Measurements from ENCODE around the gene CORO2B. TPM values are rescaled to one million over a fixed set of nuclear protein-coding genes. Genes with fewer than 3 reads are reported as not detected.

CORO2B gene
- total RNA-seq, 4 donors from 2014 or later, result 0.70 to 9.1 (median 1.7) TPM

- peak in 2 of 3 donors; percentile 63 to 77 for DNase-seq
- Histone ChIP-seq H3K4me3 (no peak overlapping the region), H3K27me3 (no peaks in the 10 kb centered on the region), H3K27ac (peak overlapping the region in 3 of 4 donors; percentile 32 to 57 (median 56)), H3K9me3 (no peaks in the 10 kb centered on the region), H3K4me1 (no peaks in the 10 kb centered on the region), H3K36me3 (no peaks in the 10 kb centered on the region)
- TF ChIP-seq POLR2A (IDR thresholded peaks at IDR 0.05) (no peak), CTCF (IDR thresholded peaks at IDR 0.05) (no peak)
Measured at GRCh38 chr15:68620721-68621527, 42.1 kb downstream of the CORO2B start.

GRCh38 chr15:68621535-68621934 lies 42.7 kb downstream of the CORO2B start:
- TF ChIP-seq POLR2A (IDR thresholded peaks at IDR 0.05) (no peak), CTCF (IDR thresholded peaks at IDR 0.05) (no peak)
- no peaks in the 10 kb centered on the region for H3K27me3 ChIP-seq
- H3K36me3 ChIP-seq, result no peaks in the 10 kb centered on the region
- no peak for DNase-seq
- H3K4me3 ChIP-seq, result no peak overlapping the region
- H3K4me1 ChIP-seq, result no peaks in the 10 kb centered on the region
- H3K27ac ChIP-seq, result peak overlapping the region in 2 of 4 donors; percentile 56 to 57
- H3K9me3 ChIP-seq, result no peaks in the 10 kb centered on the region

GRCh38 chr15:68623301-68623892 lies 44.6 kb downstream of the CORO2B start:
- no peak for TF ChIP-seq POLR2A (IDR thresholded peaks at IDR 0.05)
- TF ChIP-seq CTCF (IDR thresholded peaks at IDR 0.05), result no peak
- no peak for DNase-seq
- no peaks in the 10 kb centered on the region for H3K36me3 ChIP-seq
- no peak overlapping the region for H3K27ac ChIP-seq
- H3K4me1 ChIP-seq, result no peaks in the 10 kb centered on the region
- no peaks in the 10 kb centered on the region for H3K27me3 ChIP-seq
- H3K4me3 ChIP-seq, result no peak overlapping the region
- H3K9me3 ChIP-seq, result no peaks in the 10 kb centered on the region

- Histone ChIP-seq H3K9me3 (no peaks in the 10 kb centered on the region), H3K4me1 (no peaks in the 10 kb centered on the region), H3K36me3 (no peaks in the 10 kb centered on the region), H3K4me3 (no peak overlapping the region), H3K27ac (no peak overlapping the region), H3K27me3 (no peaks in the 10 kb centered on the region)
- TF ChIP-seq POLR2A (IDR thresholded peaks at IDR 0.05) (no peak), CTCF (IDR thresholded peaks at IDR 0.05) (no peak)
- DNase-seq, result no peak
Measured at GRCh38 chr15:68625853-68626252, 47.1 kb downstream of the CORO2B start.

GRCh38 chr15:68626283-68626682 lies 47.5 kb downstream of the CORO2B start:
- Histone ChIP-seq H3K9me3 (no peaks in the 10 kb centered on the region), H3K4me3 (no peak overlapping the region), H3K36me3 (no peaks in the 10 kb centered on the region), H3K27me3 (no peaks in the 10 kb centered on the region), H3K4me1 (no peaks in the 10 kb centered on the region), H3K27ac (no peak overlapping the region)
- peak in 1 of 3 donors; percentile 1 for DNase-seq
- no peak for TF ChIP-seq POLR2A (IDR thresholded peaks at IDR 0.05)
- no peak for TF ChIP-seq CTCF (IDR thresholded peaks at IDR 0.05)

Data from Peyer's patch (tissue), 4 donors.